HG03175 (cell line): ENCODE data around the gene C1orf198.

ENCODE experiments used
- ATAC-seq: cut with Tn5 transposase; IDR thresholded peaks from one replicate; pipeline ENCODE4 v1.9.1; 2021; ENCODE audit warnings: mild to moderate bottlenecking, moderate library complexity; ENCODE audit not compliant: unreplicated experiment

The C1orf198 gene

GRCh38 chr1:230836793-230837192 is 31.5 kb downstream of the C1orf198 start:
- no peak for ATAC-seq

DNA sequence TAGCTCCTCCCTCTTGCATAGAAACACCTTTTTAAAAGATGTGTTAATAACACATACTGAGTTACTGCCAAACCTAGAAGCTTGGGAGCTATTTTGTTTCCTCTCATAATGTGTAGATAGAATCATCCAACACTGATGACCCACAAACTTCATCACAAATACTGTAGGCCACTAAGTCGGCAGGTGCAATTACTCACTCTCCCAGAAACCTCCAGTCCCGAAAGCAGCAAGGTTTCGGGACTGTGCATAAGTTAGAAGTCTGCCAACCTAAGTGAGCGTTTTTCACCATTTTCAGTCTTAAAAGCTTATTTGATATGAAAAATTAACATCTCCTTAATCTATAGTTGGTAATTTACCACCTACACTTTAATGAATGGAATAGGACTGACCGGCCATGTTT is 32.0 kb downstream of the C1orf198 start:
- ATAC-seq, result no peak

- no peak for ATAC-seq
Measured at GRCh38 chr1:230834292-230834691, 34.0 kb downstream of the C1orf198 start.

DNA sequence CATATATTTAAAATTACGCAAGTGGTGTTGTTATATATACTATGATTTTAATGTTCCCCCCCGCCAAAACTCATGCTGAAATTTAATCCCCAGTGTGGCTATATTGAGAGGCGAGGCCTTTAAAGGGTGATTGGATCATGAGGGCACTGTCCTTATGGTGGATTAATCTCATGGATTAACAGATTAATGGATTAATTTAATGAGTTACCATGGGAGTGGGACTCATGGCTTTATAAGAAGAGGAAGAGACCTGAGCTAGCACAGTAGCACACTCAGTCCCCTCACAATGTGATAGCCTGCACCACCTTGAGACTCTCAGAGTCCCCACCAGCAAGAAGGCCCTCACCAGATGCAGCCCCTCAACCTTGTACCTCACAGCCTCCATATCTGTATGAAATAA is 34.8 kb downstream of the C1orf198 start:
- no peak for ATAC-seq

DNA sequence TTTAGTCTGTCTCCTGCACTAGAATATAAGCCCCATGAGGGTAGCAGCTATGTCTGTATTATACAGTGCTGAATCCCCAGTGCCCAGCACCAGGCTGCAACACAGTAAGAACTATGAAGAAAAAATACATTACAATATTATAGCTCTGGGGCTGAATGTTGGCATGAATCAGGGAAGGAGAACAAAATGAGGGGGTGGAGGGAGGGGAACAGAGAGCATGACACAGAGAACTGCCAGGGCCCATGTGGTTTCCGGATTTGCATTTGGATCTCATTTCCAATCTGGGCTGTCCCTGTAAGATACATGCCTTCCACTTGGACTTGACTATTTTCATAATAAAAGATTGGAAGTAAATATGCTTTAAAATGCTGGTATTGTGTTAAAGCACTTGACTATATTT is 35.8 kb downstream of the C1orf198 start:
- no peak for ATAC-seq

DNA sequence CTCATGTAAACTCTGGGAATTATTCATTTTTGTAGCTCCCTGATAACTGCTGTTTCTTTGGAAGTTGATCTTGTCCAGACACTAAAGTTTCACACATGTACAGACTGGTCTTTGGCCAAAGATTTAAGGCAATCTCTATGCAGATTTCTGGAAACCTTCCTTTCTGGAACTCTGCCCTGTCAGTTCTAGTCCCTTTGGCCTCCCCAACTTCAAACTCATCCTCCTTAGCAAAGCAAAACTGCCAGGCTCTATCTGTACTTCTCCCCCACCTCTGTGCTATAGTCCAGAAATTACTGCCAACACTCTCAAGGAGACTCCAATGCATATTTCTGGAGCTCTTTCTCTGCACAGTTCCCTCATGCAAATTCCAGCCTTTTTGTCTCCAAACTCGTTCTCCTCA is 36.5 kb downstream of the C1orf198 start:
- ATAC-seq, result no peak

DNA sequence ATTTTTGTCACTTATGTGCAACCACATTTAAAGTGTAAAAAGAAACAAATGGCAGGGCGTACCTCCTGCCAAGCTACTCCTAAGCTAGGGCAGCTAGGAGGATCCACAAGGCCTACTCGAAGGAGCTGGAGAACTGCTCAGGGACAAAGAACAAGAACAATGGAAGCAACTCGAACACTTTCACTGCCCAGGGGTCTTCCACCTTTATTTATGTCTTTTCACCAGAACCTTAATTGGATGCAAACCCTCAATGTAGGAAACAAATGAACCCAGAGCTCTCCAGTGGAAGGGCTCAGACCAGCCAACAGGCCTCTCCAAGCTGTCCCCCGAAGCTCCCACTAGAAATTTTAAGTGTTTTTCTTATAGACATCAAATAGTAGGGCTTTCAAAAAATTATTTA is 39.9 kb downstream of the C1orf198 start:
- no peak for ATAC-seq

- ATAC-seq, result no peak
Measured at GRCh38 chr1:230827801-230828200, 40.5 kb downstream of the C1orf198 start.

DNA sequence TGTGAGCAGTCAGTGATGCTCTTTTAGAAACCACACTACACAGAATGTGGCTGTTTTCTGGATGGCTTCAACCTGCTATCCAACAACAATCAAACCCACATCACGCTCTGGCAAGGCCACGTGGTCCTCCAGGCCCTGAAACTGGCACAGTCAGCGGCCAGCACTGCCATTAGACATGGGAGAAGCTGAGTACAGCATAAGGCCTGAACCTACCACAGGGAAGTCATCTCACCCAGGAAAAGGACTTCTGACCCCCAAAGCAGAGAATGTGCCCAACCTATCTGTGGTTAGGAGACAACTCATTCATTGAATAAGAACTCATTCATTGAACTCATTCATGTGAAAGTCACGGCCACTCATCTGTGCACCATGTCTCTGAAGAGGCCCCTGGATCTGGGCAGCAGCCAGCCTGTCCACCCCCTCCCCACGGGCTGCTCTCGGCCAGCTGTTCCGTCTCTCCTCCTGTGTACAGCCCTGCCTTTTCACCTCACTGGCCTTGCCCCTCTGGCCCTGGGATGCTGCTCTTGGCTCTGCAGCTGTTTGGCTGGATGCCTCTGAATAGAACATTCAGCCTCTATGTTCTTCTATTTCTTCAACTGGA is 41.1 kb downstream of the C1orf198 start:
- ATAC-seq, result no peak

DNA sequence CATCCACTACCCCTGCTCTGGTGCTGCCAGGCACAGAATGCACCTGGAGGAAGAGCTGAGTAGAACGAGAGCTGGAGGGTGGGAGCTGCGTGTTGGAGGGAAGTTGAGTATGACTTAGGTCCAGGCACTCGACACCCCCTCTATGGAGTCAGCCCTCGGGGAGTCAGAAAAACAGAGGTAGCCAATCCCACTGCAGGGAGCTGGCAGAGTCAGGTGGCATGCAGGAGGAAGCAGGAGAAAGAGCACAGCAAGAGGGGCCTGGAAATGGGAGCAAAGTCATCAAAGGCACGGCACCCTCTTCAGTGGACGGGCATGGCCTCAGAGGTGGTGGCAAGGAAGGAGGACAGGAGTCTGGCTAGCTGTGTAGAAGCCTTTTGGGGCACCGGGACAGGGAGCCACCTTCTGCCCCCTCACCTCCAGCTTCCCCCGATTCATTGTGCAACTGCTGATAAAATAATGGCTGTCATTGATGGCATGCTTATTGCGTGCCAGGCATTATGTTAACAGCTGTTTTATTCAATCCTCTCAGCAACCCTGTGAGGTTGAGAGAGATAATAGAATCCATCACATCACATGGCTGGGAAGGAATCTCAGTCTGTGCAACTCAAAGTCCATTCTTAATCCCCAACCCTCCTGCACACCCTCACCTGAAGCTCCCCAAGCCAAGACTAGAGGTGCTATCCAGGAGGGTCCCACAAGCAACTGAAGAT is 42.0 kb downstream of the C1orf198 start:
- ATAC-seq, result no peak

GRCh38 chr1:230825761-230826160 is 42.6 kb downstream of the C1orf198 start:
- no peak for ATAC-seq

DNA sequence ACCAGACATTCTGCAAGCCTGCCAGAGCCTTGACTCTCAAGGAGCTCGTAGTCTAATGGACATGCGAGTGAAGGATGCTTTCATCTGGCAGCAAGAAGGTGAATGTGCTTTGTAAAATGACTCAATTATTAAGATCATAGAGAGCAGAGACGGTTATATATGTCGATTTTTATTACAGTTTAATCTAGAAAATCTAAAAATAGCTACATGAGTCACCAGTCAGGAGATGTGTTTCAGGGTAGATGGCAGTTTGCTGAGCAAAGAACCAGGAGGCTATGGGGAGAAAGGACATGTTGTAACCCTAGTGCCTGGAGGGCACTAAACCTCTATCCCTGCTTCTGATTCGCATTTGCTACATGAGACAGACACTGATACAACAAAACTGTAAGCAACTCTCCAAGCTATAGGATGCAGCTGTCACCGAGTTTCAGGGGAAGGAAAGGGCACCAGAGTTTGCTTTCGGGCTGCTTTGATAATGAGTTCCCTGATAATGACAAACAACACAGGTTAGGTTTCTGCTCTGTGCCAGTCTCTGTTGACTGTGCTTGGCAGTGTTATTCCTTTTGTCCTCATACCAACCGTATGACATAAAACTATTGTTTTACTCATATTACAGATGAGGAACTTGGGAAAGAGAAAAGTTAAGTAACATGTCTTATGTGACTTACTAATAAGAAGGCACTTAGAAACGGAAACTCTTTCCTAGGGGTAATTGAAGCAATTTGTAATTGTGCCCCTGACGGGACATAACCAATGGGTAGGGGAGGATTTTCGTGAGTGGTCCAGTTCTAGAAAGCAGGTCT is 43.2 kb downstream of the C1orf198 start:
- ATAC-seq, result no peak

DNA sequence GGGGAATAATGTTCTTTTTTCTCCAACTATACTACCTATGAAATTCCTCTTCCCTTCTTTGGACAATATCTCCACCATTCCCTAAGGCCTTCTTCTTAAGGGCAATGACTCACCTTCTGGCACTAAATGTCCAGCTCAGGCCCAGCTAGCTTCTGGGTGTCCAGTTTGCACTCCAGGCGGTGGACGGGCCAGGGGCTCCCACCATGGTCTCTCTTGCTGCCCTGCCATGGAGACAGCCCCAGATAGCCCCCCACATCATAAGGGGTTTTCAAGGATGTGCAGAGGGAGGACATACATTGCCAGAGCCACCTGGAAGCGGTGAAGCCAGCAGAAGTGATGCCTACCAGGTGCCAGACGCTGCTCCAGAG is 43.8 kb downstream of the C1orf198 start:
- ATAC-seq, result no peak

GRCh38 chr1:230823931-230824381 is 44.4 kb downstream of the C1orf198 start:
- no peak for ATAC-seq

DNA sequence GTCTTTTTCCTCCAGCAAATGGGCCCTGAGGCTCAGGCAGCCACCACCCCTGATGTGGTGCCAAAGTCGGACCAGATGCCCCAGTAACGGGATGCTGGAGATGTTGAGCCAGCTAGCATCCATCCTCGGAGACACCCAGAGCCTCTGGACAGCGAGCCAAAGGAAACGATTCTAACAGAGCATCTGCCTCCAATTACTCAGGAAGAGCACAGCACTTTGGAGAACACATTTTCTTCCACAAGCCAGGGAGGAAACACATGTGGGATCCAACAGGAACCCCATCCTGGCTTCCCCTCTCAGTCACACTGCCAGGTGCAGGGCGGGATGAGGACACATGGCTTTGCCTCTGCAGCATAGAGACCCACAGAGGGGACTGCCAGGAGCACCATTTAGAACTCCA is 44.9 kb downstream of the C1orf198 start:
- ATAC-seq, result no peak

- no peak for ATAC-seq
Measured at GRCh38 chr1:230822092-230822581, 46.2 kb downstream of the C1orf198 start.

GRCh38 chr1:230821346-230821745 is 47.0 kb downstream of the C1orf198 start:
- no peak for ATAC-seq

DNA sequence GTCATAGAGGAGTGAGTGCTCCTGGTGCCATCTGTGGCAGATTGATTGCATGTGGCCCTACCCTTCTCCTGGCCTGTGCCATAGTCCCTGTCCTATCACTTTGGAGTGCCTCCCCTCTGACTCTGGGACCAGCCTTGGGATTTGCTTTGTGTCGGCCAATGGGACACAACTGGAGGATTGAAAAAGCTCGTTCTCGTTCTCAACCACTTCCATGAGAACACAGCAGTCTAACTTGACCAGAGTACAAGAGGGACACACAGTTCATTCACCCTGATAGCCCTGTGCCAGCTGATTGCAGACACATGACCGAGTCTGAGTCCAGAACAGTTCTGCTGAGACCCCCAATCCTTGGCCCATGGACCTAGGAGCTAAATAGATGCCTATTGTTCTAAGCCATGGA is 47.8 kb downstream of the C1orf198 start:
- no peak for ATAC-seq

DNA sequence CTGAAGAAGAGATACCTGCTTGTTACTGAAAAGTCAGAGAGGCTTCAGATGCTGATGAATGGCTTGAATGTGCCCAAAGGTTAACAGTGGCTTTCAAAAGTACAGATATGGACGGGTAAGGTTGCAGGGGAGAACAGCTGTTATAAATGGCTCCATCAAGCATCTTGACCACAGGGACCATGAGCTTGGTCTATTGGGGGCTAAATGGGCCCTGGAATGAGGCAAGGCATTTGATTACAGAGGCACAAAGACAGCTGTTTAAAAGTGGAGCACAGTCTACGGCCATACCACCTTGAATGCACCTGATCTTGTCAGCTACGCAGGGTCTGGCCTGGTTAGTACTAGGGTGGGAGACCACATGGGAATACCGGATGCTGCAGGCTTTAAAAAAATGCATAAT is 48.3 kb downstream of the C1orf198 start:
- ATAC-seq, result no peak

GRCh38 chr1:230818901-230819300 is 49.4 kb downstream of the C1orf198 start:
- no peak for ATAC-seq

GRCh38 chr1:230818367-230818766 is 50.0 kb downstream of the C1orf198 start:
- ATAC-seq, result no peak

DNA sequence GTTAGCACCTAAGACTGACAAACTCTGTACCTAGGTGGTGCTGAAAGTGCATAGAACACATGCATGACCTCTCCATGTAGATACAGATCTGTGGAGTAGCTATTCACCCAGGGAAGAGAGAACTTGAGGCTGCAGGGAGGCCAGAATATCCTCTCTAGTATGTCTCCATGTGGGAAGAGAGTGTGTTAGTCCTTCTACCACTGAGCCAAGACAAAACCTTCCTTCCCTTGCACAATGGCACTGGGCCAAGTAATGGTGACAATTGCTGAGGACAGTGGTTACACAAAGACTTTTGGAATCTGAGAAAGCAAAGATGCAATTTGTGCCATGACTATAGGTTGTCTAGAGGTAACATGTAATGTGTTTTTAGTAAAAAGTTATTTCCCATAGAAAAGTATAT is 52.3 kb downstream of the C1orf198 start:
- no peak for ATAC-seq
